HG03520 (cell line): ENCODE results near the gene LDLRAD4.

Experiments used
- ATAC-seq: cut with Tn5 transposase; IDR thresholded peaks from one replicate; pipeline ENCODE4 v1.9.1; 2021; ENCODE audit warnings: mild to moderate bottlenecking, moderate library complexity; ENCODE audit not compliant: unreplicated experiment

The LDLRAD4 gene

GRCh38 chr18:13201292-13201691 lies 17.3 kb upstream of the LDLRAD4 start:
- no peak for ATAC-seq

- ATAC-seq = no peak
These were observed 16.0 kb upstream of the LDLRAD4 start for GRCh38 chr18:13202571-13202970.

GRCh38 chr18:13206301-13206700 lies 12.3 kb upstream of the LDLRAD4 start:
- ATAC-seq = no peak

GRCh38 chr18:13207294-13207693 lies 11.3 kb upstream of the LDLRAD4 start:
- no peak for ATAC-seq

- ATAC-seq = no peak
These were observed 7.0 kb upstream of the LDLRAD4 start for GRCh38 chr18:13211534-13211933.

GRCh38 chr18:13213036-13213795 lies 5.3 kb upstream of the LDLRAD4 start:
- no peak for ATAC-seq

- ATAC-seq = no peak
These were observed 4.0 kb upstream of the LDLRAD4 start for GRCh38 chr18:13214609-13215008.

GRCh38 chr18:13216092-13216582 lies 2.4 kb upstream of the LDLRAD4 start:
- no peak for ATAC-seq

- ATAC-seq = no peak
These were observed 1.7 kb upstream of the LDLRAD4 start for GRCh38 chr18:13216711-13217465.

- no peak for ATAC-seq
These were observed 1.0 kb upstream of the LDLRAD4 start for GRCh38 chr18:13217466-13217961.

GRCh38 chr18:13217971-13218367 lies 591 bp upstream of the LDLRAD4 start:
- ATAC-seq = no peak

GRCh38 chr18:13218997-13219396 lies 437 bp downstream of the LDLRAD4 start:
- ATAC-seq = no peak

GRCh38 chr18:13219593-13220159 lies 1.1 kb downstream of the LDLRAD4 start:
- ATAC-seq = no peak

- ATAC-seq = no peak
These were observed 1.9 kb downstream of the LDLRAD4 start for GRCh38 chr18:13220361-13220991.

- no peak for ATAC-seq
These were observed 3.6 kb downstream of the LDLRAD4 start for GRCh38 chr18:13221869-13222855.

GRCh38 chr18:13222856-13223281 lies 4.3 kb downstream of the LDLRAD4 start:
- ATAC-seq = no peak

GRCh38 chr18:13223311-13224143 lies 5.0 kb downstream of the LDLRAD4 start:
- ATAC-seq = no peak

GRCh38 chr18:13225261-13225660 lies 6.7 kb downstream of the LDLRAD4 start:
- no peak for ATAC-seq

GRCh38 chr18:13226533-13227144 lies 8.1 kb downstream of the LDLRAD4 start:
- no peak for ATAC-seq
